Activated CD4-positive, alpha-beta T cell treated with anti-CD3 and anti-CD28 coated beads for 36 hours (primary cell): Measurements from ENCODE around the gene CCSER2. TPM values are rescaled to one million over a fixed set of nuclear protein-coding genes. Genes with fewer than 3 reads are reported as not detected.
"Not testable (repeated sequence)": the region's sequence is repeated elsewhere in the genome, so short reads cannot be mapped to it uniquely, and the experiment has no call there.

ENCODE experiments used
- ATAC-seq: fragments of 200-7000 bp; cut with Tn5 transposase; one replicate; pipeline ENCODE4 v1.10.0; 2021; ENCODE audit warnings: mild to moderate bottlenecking, moderate library complexity
- CTCF ChIA-PET: fragments of 350-600 bp; sonication (Branson Sonifier 250); formaldehyde crosslinking; loops from one replicate; lab custom pipeline; 2021; ENCODE audit warnings: antibody characterized with exemption; lab: Charles Lee
- POLR2A ChIA-PET: fragments of 350-600 bp; sonication (Branson Sonifier 250); formaldehyde crosslinking; loops from one replicate; lab custom pipeline; 2021; ENCODE audit warnings: antibody characterized with exemption, inconsistent platforms; lab: Charles Lee
- DNase-seq: peaks from one replicate; pipeline ENCODE4 v3.0.0-alpha.2; 2020
- H3K27ac Mint-ChIP-seq: one replicate; pipeline ENCODE4 v1.8.0; 2021; ENCODE audit warnings: mixed read lengths
- H3K27me3 Mint-ChIP-seq: one replicate; pipeline ENCODE4 v1.8.0; 2021; ENCODE audit warnings: mixed read lengths
- H3K36me3 Mint-ChIP-seq: one replicate; pipeline ENCODE4 v1.8.0; 2021; ENCODE audit warnings: low read depth, mixed read lengths
- H3K4me1 Mint-ChIP-seq: one replicate; pipeline ENCODE4 v1.8.0; 2021; ENCODE audit warnings: mixed read lengths
- H3K4me3 Mint-ChIP-seq: one replicate; pipeline ENCODE4 v1.8.0; 2021; ENCODE audit warnings: mild to moderate bottlenecking, moderate library complexity, mixed read lengths
- H3K9me3 Mint-ChIP-seq: one replicate; pipeline ENCODE4 v1.8.0; 2021; ENCODE audit warnings: low read depth, mixed read lengths
- intact Hi-C, 2 experiments: fragments of 100-400 bp; cut with DNase I in 1 of 2; cut with micrococcal nuclease in 1 of 2; formaldehyde crosslinking; loops; one replicate each; pipeline versions ENCODE4 v1.14.2 to v1.15.1; 2022 to 2024; cut with DNase I, micrococcal nuclease
- total RNA-seq, 2 experiments: library from RNA; stranded (reverse); gene quantifications; one replicate each; pipeline ENCODE4 v1.2.3, GENCODE V29; 2021

CCSER2 gene
- total RNA-seq, 2 experiments from 2014 or later = 61.2 to 85.2 TPM

DNA sequence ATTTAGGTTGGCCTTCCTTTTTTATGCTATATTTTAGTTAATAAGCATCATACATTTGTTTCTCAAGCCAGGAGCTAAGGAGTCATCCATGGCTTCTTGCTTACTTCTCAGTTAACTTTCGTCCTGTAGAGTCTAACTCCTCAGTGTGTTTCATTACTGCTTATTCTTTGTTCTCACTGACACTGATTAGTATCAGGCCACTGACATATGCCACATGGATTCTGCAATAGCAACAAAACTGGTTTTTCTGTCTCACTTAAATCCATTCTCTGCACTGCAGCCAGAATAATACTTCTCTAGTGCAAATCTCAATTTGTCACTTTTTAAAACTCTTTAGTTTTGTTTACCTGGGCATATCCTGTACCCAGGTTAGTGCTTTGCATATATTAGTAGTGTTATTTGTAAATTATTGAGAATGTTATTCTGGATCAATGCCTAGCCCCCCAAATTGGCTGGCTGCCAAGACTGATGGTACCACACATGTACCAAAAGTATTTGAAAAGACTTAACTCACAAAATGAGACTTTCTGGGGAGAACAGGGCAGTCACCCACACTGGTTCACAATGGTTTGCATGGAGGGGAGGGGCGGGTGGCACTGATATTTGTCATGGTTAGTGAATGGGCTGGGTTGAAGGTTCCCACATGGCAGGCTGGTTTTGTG is 79.1 kb downstream of the CCSER2 start:
- H3K27me3 Mint-ChIP-seq = no peaks in the 10 kb centered on the region
- CTCF ChIA-PET = interaction anchor here (0.9 to 1.2 kb wide), 2 partner anchors 9 kb away, joined by 3 to 4 read pairs; no protein-coding TSS in a partner anchor
- peaks cover 47% of the 10 kb centered on the region for H3K36me3 Mint-ChIP-seq

DNA sequence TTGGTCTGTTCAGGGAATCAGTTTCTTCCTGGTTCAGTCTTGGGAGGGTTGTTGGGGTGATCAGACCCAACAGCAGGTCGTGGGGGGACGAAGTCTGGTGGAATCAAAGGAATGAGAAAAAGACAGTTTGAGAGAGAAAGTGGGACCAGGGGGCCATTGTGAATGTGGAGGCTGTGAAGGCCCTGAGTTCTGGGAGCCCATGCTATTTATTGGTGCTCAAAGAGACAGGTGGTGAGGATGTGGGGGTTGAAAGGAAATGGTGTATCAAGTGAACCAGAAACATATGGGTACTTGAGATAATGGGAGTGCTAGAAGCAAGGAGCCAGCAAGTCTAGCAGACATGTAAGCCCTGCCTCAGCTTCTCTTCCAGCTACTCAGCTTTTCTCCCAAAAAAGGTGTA is 84.1 kb downstream of the CCSER2 start:
- H3K4me3 Mint-ChIP-seq = no peak overlapping the region
- H3K4me1 Mint-ChIP-seq = peaks cover 16% of the 10 kb centered on the region
- H3K27ac Mint-ChIP-seq = no peak overlapping the region
- DNase-seq = no peak
- no peak for ATAC-seq
- H3K27me3 Mint-ChIP-seq = no peaks in the 10 kb centered on the region
- ChIA-PET POLR2A (no interaction called here), CTCF (interaction anchor here (0.5 to 3.2 kb wide), 5 partner anchors 18 to 125 kb away, joined by 3 to 16 read pairs (median 3); no protein-coding TSS in a partner anchor)
- intact Hi-C loops = no loop called here
- peaks cover 46% of the 10 kb centered on the region for H3K9me3 Mint-ChIP-seq
- peaks cover 69% of the 10 kb centered on the region for H3K36me3 Mint-ChIP-seq

More for the DNA sequence above, 79.1 kb downstream of the CCSER2 start:
- Mint-ChIP-seq H3K4me3 (no peak overlapping the region), H3K4me1 (peaks cover 38% of the 10 kb centered on the region), H3K9me3 (peaks cover 25% of the 10 kb centered on the region), H3K27ac (no peak overlapping the region)
- intact Hi-C loops = no loop called here
- ATAC-seq = no peak
- POLR2A ChIA-PET = interaction anchor here (0.5 kb wide), 1 partner anchor 13 kb away, joined by 3 read pairs; no protein-coding TSS in a partner anchor
- DNase-seq = no peak

DNA sequence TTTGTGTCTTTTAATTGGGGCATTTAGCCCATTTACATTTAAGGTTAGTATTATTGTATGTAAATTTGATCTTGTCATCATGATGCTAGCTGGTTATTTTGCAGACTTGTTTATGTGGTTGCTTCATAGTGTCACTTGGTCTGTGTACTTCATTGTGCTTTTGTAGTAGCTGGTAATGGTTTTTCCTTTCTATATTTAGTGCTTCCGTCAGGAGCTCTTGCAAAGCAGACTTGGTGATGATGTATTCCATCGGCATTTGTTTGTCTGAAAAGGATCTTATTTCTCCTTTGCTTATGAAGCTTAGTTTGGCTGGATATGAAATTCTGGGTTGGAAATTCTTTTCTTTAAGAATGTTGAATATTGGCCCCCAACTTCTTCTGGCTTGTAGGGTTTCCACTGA is 85.7 kb downstream of the CCSER2 start:
- CTCF ChIA-PET = interaction anchor here (0.7 to 3.2 kb wide), 5 partner anchors 10 to 151 kb away, joined by 3 to 16 read pairs (median 3); no protein-coding TSS in a partner anchor
- H3K27me3 Mint-ChIP-seq, POLR2A ChIA-PET, H3K27ac Mint-ChIP-seq, ATAC-seq, H3K4me3 Mint-ChIP-seq, intact Hi-C loops, DNase-seq, H3K4me1 Mint-ChIP-seq: not testable (repeated sequence)
- H3K9me3 Mint-ChIP-seq = peaks cover 44% of the 10 kb centered on the region
- H3K36me3 Mint-ChIP-seq = peaks cover 76% of the 10 kb centered on the region

DNA sequence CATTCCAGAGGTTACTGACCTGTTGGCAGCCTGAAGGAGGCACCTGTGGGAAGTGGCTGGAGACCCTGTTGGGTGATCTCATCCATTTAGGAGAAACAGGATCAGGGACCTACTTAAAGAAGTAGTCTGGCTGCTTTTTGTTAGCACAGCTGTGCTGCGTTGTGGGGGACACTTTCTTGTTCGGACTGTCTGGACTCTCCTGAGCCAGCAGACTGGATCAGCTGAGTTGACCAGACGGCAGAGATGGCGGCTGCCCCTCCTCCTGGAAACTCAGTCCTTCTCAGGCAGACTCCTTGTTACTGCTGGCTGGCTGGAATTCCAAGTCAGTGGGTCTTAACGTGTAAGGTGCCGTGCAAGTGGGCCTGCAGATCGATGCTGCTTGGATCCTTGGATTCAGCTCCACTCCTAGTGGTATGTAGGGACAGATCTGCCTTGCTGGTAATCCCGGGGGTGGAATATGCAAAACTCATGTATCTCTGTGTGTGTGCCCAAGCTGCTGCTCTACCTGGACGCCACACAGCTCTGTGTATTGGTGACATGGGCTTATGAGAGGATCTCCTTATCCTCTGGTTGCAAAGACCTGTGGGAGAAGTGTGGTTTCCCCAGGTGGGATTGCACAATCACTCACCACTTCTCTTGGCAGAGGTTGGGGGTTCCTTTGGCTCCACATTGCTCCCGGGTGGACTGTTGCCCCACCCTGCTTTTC is 87.3 kb downstream of the CCSER2 start:
- Mint-ChIP-seq H3K27me3 (no peaks in the 10 kb centered on the region), H3K4me1 (peaks cover 10% of the 10 kb centered on the region), H3K4me3 (no peak overlapping the region), H3K36me3 (peaks cover 79% of the 10 kb centered on the region), H3K9me3 (peaks cover 48% of the 10 kb centered on the region), H3K27ac (no peak overlapping the region)
- POLR2A ChIA-PET = no interaction called here
- CTCF ChIA-PET = interaction anchor here (1.5 to 1.7 kb wide), 2 partner anchors 9 to 14 kb away, joined by 3 to 4 read pairs; no protein-coding TSS in a partner anchor
- intact Hi-C loops = no loop called here
- ATAC-seq (no peak), DNase-seq (no peak)

DNA sequence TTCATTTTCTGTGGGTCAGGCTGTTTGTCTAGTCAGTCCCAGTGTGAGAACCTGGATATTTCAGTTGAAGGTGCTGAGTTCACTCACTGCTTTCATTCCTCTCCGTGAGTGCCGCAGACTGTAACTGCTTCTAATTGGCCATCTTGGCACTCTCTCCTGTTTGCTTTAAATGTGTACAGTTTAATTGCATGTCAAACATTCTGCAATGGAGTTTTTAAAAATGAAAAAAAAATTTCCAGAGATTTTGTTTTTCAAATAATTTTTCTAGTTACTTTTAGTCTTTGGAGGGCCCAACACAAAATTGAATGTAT is 87.8 kb downstream of the CCSER2 start:
- Mint-ChIP-seq H3K9me3 (peaks cover 49% of the 10 kb centered on the region), H3K4me1 (peaks cover 10% of the 10 kb centered on the region), H3K36me3 (peaks cover 80% of the 10 kb centered on the region), H3K27me3 (no peaks in the 10 kb centered on the region), H3K27ac (no peak overlapping the region), H3K4me3 (no peak overlapping the region)
- DNase-seq (no peak), ATAC-seq (no peak)
- POLR2A ChIA-PET = no interaction called here
- intact Hi-C loops = no loop called here
- CTCF ChIA-PET = interaction anchor here (0.7 to 1.7 kb wide), 3 partner anchors 9 to 94 kb away, joined by 3 to 4 read pairs (median 4); no protein-coding TSS in a partner anchor

DNA sequence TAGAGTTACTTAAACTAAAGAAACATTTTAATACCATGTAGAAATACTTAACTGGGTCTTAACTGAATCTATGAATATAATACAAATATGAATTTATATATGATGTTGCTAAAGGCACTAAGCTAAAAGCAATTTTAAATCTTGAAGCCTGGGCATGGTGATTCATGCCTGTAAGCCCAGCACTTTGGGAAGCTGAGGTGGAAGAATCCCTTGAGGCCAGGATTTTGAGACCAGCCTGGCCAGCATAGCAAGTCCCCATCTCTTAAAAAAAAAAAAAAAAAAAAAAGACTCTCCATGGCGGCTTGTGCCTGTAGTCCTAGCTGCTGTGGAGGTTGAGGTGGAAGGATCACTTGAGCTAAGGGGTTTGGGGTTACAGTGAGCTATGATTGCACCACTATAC is 95.3 kb downstream of the CCSER2 start:
- DNase-seq (no peak), ATAC-seq (no peak)
- peaks cover 49% of the 10 kb centered on the region for H3K36me3 Mint-ChIP-seq
- H3K4me1 Mint-ChIP-seq = peaks cover 38% of the 10 kb centered on the region
- H3K27me3 Mint-ChIP-seq = no peaks in the 10 kb centered on the region
- CTCF ChIA-PET = interaction anchor here (0.5 to 1.5 kb wide), 4 partner anchors 10 to 167 kb away, joined by 3 read pairs; no protein-coding TSS in a partner anchor
- no peak overlapping the region for H3K4me3 Mint-ChIP-seq
- POLR2A ChIA-PET = no interaction called here
- intact Hi-C loops = loop anchor here in 1 of 2 experiments (2.0 kb wide), 1 partner anchor 49 kb away; no protein-coding TSS in a partner anchor
- H3K27ac Mint-ChIP-seq = no peak overlapping the region
- peaks cover 24% of the 10 kb centered on the region for H3K9me3 Mint-ChIP-seq

DNA sequence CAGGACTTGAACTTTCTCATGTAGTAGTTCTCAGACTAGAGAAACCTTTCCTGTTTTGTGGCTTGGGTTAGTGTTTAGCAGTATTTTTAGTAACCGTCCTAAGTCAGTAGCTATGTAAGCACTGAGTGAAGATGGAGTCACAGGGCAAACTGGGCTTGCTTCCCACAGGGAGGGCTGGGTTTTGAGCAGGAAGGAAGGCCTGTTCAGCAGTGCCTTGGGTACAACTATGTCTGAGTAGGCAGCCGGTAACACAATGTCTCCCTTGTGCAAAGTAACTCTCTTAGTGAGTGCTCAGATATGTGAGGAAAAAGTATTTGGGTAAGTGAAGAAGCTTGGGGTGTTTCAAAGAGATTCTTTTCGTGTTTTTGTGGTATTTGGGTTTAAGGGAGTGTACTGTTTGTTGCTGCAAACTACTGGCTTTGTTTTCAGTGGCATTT is 96.4 kb downstream of the CCSER2 start:
- ATAC-seq (peak; percentile 76), DNase-seq (peak; percentile 33)
- CTCF ChIA-PET = interaction anchor here (0.5 to 1.5 kb wide), 8 partner anchors 21 to 161 kb away, joined by 3 read pairs; no protein-coding TSS in a partner anchor

DNA sequence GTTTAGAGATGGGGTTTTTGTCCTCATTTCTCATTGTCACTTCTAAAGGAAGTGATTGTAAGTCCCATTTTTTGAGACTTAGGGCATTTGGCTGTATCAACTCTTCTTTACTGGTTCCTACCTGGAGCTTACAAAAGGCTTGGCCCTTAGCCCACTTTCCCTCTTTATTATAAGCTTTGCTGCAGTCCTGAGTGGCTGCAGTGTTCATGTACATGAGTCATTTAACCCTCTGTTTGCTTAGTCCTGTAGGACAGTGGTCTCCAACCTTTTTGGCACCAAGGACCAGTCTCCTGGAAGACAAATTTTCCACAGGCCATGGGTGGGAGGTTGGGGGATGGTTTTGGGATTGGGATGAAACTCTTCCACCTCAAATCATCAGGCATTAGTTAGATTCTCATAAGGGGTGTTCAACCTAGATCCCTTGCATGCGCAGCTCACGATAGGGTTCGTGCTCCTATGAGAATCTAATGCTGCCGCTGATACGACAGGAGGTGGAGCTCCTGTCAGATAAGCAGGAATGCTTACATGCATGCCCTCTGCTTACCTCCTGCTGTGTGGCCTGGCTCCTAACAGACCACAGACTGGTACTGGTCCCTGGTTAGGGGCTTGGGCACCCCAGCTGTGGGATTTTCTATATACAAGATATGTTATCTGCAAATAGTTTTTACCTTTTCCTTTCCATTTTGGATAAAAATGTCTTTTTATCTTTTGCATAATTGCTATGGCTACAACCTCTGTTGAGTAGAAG is 99.7 kb downstream of the CCSER2 start:
- Mint-ChIP-seq H3K4me1 (peaks cover 42% of the 10 kb centered on the region), H3K27me3 (no peaks in the 10 kb centered on the region), H3K27ac (no peak overlapping the region), H3K4me3 (no peak overlapping the region), H3K36me3 (peaks cover 16% of the 10 kb centered on the region), H3K9me3 (no peaks in the 10 kb centered on the region)
- ATAC-seq (no peak), DNase-seq (no peak)
- intact Hi-C loops = no loop called here
- CTCF ChIA-PET = interaction anchor here (0.7 to 4.7 kb wide), 6 partner anchors 9 to 163 kb away, joined by 3 to 30 read pairs (median 4); no protein-coding TSS in a partner anchor
- POLR2A ChIA-PET = interaction anchor here (0.7 kb wide), 1 partner anchor 65 kb away, joined by 3 read pairs; no protein-coding TSS in a partner anchor

More for the DNA sequence above, 96.4 kb downstream of the CCSER2 start:
- POLR2A ChIA-PET = no interaction called here
- peak overlapping the region; percentile 69 for H3K27ac Mint-ChIP-seq
- peak overlapping the region; percentile 9 for H3K4me3 Mint-ChIP-seq
- peaks cover 40% of the 10 kb centered on the region for H3K36me3 Mint-ChIP-seq
- intact Hi-C loops = loop anchor here in 1 of 2 experiments (2.0 kb wide), 1 partner anchor 50 kb away; no protein-coding TSS in a partner anchor
- H3K9me3 Mint-ChIP-seq = peaks cover 18% of the 10 kb centered on the region
- H3K4me1 Mint-ChIP-seq = peaks cover 44% of the 10 kb centered on the region
- no peaks in the 10 kb centered on the region for H3K27me3 Mint-ChIP-seq

DNA sequence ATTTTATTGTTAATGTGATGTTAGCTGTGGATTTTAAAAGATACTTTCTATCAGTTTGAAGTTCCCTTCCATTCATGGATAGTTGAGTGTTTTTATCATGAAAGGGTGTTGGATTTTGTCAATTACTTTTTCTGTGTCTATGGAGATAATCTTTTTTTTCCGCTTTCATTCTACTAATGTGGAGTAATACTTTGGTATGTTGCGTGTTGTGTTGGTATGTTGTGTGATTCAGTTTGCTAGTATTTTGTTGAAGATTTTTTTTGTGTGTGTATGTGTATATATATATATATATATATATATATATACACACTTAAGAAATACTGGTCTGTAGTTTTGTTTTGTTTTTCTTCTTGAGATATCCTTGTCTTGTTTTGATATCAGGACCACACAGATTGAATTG is 100.3 kb downstream of the CCSER2 start:
- Mint-ChIP-seq H3K4me3 (no peak overlapping the region), H3K9me3 (no peaks in the 10 kb centered on the region), H3K4me1 (peaks cover 39% of the 10 kb centered on the region), H3K36me3 (peaks cover 13% of the 10 kb centered on the region), H3K27ac (no peak overlapping the region), H3K27me3 (no peaks in the 10 kb centered on the region)
- ATAC-seq = no peak
- POLR2A ChIA-PET = no interaction called here
- CTCF ChIA-PET = interaction anchor here (0.7 to 4.7 kb wide), 4 partner anchors 10 to 161 kb away, joined by 3 to 30 read pairs (median 4); no protein-coding TSS in a partner anchor
- intact Hi-C loops = no loop called here
- DNase-seq = no peak

DNA sequence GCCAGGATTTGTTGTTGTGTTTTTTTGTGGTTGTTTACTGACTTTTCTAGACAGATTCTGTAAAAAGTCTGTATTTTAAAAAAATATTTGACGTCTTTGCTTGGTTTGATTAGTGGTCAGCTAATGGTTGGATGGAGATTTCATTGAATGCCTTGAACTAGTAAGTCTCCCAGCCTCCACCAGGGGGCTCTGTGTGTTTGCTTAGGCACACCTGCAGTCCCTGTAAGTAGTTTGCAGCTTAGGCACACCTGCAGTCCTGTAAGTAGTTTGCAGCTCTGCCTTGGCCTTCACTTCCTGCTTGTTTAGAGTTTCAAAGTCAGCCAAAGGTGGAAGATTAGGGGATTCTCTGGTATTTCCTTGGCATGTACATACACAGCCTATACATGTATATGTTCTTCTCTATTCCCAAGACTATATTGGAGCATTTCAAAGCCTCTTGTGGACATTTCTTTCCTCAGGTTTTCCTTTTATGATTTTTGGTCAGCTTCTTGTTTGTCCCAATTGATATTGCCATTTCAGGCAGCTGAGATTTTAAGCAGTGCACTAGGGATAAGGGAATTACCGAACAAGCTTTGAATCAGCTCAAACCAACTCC is 101.6 kb downstream of the CCSER2 start:
- H3K36me3 Mint-ChIP-seq = peaks cover 13% of the 10 kb centered on the region
- H3K4me1 Mint-ChIP-seq = peaks cover 31% of the 10 kb centered on the region
- no peak overlapping the region for H3K4me3 Mint-ChIP-seq
- intact Hi-C loops = loop anchor here (1.0 to 5.0 kb wide), 2 partner anchors 53 to 107 kb away; no protein-coding TSS in a partner anchor
- ChIA-PET POLR2A (no interaction called here), CTCF (interaction anchor here (0.6 to 4.7 kb wide), 34 partner anchors 9 to 1479 kb away, joined by 3 to 31 read pairs (median 4); partner anchors contain the start of gene LRIT1)
- ATAC-seq = peak; percentile 90
- no peak overlapping the region for H3K27ac Mint-ChIP-seq
- no peaks in the 10 kb centered on the region for H3K27me3 Mint-ChIP-seq
- no peaks in the 10 kb centered on the region for H3K9me3 Mint-ChIP-seq
- peak; percentile 82 for DNase-seq
